GM18867 (cell line): Measurements from ENCODE around the gene EFEMP1.
"Not testable (repeated sequence)": the region's sequence is repeated elsewhere in the genome, so short reads cannot be mapped to it uniquely, and the experiment has no call there.

ENCODE experiments used
- ATAC-seq: cut with Tn5 transposase; IDR thresholded peaks from one replicate; pipeline ENCODE4 v1.9.1; 2021; ENCODE audit warnings: mild to moderate bottlenecking, moderate library complexity; ENCODE audit not compliant: unreplicated experiment

The EFEMP1 gene

DNA sequence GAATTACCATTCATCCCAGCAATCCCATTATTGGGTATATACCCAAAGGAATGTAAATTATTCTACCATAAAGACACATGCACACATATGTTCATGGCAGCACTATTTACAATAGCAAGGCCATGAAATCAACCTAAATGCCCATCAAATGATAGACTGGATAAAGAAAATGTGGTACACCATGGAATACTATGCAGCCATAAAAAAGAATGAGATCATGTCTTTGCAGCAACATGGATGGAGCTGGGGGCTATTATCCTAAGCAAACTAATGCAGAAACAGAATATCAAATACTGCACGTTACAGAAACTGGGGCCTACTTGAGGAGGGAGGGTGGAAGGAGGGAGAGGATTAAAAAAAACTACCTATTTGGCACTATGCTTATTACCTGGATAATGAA, 85.5 kb downstream of the EFEMP1 start:
- not testable (repeated sequence) for ATAC-seq

DNA sequence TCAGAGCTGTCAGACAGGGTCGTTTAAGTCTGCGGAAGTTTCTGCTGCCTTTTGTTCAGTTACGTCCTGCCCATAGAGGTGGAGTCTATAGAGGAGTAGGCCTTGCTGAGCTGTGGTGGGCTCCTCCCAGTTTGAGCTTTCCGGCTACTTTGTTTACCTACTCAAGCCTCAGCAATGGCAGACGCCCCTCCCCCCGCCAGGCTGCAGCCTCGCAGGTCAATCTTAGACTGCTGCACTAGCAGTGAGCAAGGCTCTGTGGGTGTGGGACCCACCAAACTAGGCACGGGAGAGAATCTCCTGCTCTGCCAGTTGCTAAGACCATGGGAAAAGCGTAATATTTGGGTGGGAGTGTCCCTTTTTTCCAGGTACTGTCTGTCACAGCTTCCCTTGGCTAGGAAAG, 86.5 kb downstream of the EFEMP1 start:
- ATAC-seq = no peak

DNA sequence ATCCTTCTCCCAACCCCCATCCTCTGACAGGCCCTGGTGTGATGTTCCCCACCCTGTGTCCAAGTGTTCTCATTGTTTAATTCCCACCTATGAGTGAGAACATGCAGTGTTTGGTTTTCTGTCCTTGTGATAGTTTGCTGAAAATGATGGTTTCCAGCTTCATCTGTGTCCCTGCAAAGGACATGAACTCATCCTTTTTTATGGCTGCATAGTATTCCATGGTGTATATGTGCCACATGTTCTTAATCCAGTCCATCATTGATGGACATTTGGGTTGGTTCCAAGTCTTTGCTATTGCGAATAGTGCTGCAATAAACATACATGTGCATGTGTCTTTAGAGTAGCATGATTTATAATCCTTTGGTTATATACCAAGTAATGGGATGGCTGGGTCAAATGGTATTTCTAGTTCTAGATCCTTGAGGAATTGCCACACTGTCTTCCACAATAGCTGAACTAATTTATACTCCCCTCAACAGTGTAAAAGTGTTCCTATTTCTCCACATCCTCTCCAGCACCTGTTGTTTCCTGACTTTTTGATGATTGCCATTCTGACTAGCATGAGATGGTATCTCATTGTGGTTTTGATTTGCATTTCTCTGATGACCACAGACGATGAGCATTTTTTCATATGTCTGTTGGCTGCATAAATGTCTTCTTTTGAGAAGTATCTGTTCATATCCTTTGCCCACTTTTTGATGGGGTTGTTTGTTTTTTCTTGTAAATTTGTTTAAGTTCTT, 91.7 kb downstream of the EFEMP1 start:
- ATAC-seq = not testable (repeated sequence)

DNA sequence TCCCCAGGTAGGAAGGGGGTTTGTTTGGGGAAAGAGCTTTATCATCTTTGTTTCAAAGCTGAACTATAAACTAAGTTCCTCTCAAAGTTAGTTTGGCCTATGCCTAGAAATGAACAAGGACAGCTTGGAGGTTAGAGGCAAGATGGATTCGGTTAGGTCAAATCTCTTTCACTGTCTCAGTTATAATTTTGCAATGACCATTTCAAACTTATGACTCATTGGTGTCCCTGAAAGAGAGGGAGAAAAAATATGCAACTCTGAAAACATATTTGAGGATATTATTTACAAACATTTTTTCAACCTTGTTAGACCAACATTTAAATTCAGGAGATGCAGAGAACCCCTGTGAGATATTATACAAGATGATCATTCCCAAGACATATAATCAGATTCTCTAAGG, 95.7 kb downstream of the EFEMP1 start:
- no peak for ATAC-seq

DNA sequence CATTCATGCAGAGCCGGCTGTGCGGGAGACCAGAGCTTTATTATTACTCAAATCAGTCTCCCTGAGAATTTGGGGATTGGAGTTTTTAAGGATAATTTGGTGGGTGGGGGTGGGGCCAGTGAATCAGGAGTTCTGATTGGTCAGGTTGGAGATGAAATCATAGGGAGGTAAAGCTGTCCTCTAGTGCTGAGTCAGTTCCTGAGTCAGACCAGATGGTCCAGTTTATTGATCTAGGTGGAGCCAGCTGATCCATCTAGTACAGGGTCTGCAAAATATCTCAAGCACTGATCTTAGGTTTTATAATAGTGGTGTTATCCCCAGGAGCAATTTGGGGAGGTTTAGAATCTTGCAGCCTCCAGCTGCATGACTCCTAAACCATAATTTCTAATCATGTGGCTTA, 96.2 kb downstream of the EFEMP1 start:
- not testable (repeated sequence) for ATAC-seq

DNA sequence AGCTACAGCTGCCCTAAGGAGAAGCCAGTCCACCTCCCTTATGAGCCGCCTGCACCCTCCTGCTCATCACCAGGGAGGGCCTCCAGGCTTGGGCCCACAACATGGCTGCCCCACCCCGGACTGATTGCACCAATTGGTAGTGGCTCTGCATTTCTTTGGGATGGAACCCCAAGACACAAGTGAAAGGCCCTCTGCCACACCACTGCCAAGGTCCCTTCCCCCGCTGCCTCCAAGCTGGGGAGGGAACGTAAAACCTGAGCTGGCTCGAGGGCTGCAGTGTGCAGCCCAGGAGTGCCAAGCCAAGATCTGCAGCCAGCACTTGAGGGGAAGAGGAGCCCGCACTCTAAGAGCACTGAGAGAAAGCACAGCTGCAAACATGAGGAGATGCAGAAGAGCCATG, 97.3 kb downstream of the EFEMP1 start:
- no peak for ATAC-seq

DNA sequence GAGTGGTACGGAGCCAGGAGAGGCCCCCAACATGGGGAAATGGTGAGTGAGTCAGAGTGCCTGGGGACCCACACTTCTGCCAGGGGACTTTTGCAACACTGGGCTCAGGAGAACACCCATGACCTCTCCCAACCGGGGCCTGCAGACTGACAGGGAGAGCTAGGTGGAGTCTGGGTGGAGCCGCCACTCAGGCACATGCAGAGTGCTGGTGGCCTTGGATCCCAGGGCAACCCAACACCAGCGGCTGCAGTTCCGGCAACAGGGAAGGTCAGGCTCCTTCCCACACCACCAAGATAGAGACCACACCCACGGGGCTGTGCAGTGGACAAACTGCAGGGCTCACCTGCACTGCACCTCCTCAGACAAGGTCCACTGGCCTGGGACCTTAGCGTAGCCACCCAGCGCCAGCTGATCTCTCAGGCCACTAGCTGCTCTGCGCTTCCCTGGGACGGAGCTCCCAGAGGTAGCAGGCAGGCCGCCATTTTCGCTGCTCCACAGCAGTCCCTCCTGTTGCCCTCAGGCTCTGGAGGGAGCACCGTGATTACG, 99.0 kb downstream of the EFEMP1 start:
- ATAC-seq = no peak
